IPS-NIHi11 (cell line): ENCODE data around the gene MAPK12.
A peak's percentile ranks its signal among the peaks of the same experiment; 100 is the strongest.

Source experiments
- DNase-seq: peaks from one replicate; pipeline ENCODE4 v3.0.0; 2012; ENCODE audit warnings: mixed read lengths, low spot score

The MAPK12 gene

DNA sequence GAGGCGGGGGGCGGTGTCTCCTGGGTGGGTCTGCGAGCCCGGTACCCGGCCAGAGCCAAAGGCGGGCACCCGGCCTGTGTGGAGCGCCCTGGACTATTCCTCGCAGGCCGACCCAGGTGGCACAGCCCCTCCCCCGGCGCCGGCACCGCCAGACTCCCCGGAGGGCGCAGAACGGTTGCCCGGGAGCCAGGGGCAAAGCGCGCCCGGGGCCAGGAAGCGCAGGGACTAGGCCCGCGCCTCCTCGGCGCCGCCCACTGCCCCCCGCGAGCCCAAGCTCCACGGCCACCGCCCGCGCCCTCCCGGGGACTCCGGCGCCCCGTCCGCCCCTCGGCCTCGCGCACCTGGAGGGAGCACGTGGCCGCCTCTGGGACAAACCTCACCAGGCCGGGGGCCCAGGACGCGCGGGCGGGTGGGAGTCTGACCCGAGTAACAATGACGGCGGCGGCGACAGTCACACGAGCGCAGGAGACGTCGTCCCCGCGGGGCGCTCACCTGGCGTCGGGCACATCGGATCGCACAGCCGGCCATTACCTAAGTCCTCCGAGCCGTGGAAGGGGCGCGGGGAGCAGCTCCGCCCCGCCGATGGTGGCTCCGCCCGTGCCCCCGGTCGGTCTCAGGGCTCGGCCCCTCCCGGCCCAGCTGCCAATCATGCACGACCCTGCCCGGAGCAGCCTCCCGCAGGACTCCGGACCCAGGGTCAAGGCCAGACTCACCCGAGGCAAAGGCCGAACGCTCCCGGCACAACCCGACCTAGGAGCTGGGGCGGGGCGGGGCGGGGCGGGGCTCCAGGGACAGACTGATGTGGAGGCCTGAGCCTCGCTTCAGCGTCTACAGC lies 38.5 kb upstream of the MAPK12 start:
- DNase-seq, result peak; percentile 83

DNA sequence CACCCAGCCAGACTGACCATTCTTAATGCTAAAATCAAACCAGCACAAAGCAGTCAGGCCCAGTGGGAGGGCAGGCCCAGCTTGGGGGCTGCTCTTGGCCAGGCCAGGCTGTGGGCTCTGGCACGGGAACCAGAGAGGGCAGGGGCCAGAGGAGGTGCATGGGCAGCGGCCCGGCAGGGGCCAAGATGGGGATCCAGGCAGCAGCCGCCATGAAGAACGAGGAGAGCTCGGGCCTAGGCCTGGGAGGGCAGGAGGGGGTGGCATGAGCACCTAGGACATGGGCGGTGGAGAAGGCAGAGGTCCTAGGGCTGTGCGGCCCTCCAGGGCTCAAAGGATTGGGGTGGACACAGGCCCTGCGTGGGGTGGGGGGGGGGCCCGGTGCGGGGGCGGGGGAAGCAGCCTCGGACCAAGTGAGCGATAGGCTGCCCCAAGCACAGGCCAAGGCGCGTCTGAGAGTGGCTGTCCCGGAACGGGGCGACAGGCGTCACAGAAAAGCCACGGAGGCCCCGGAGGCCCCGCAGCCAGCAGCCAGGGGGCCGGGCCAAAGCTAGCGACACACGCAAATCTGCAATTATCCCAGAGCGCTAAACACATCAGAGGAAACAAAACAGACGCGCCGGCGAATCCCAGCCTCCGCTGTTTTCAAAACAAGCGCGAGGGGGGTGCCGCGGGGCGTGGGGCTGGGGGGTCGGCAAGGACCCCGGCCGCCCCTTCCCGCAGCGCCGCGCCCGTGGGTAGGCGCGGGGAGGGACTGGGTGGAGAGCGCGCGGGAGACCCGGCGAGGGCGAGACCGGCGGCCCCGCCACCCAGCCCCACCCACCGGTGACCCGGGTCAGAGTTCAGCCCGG lies 37.7 kb upstream of the MAPK12 start:
- DNase-seq, result no peak

- DNase-seq, result no peak
Measured at GRCh38 chr22:50298266-50298637, 36.8 kb upstream of the MAPK12 start.

DNA sequence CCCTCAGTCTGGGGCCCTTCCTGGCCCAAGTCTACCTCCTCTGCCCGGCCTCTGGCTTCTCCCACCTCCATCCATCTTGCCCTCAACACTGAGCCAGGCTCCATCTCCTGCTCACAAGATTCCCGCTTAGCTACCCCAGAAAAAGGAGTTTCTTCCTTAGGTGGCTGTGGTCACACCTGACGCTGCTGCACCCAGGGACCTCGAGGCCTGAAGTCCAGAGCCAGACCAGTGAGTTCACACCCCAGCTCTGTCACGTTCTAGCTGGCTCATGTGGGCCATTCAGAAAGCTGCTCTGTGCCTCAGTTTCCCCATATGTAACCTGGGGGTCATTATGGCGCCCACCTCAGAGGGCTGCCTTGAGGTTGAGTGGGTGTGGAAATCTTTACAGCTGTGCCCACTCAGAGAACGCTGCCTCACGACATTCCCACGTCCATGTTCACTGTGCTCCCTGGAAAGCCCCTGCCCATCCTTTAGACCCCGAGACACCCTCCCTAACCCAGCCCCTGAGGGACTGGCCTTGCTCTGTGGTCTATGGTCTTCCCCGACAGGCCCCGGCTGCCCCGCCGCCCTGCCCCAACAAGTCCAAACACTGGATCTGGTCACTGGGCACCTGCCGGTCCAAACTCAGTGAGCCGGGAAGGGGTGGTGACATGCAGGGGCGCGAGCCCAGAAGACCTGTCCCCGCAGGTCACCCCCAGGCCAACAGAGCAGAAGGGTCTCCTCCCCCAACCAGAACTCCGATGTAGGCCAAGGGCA lies 36.2 kb upstream of the MAPK12 start:
- no peak for DNase-seq

GRCh38 chr22:50296658-50297490 lies 35.4 kb upstream of the MAPK12 start:
- DNase-seq, result no peak

GRCh38 chr22:50294319-50294656 lies 32.8 kb upstream of the MAPK12 start:
- DNase-seq, result no peak

DNA sequence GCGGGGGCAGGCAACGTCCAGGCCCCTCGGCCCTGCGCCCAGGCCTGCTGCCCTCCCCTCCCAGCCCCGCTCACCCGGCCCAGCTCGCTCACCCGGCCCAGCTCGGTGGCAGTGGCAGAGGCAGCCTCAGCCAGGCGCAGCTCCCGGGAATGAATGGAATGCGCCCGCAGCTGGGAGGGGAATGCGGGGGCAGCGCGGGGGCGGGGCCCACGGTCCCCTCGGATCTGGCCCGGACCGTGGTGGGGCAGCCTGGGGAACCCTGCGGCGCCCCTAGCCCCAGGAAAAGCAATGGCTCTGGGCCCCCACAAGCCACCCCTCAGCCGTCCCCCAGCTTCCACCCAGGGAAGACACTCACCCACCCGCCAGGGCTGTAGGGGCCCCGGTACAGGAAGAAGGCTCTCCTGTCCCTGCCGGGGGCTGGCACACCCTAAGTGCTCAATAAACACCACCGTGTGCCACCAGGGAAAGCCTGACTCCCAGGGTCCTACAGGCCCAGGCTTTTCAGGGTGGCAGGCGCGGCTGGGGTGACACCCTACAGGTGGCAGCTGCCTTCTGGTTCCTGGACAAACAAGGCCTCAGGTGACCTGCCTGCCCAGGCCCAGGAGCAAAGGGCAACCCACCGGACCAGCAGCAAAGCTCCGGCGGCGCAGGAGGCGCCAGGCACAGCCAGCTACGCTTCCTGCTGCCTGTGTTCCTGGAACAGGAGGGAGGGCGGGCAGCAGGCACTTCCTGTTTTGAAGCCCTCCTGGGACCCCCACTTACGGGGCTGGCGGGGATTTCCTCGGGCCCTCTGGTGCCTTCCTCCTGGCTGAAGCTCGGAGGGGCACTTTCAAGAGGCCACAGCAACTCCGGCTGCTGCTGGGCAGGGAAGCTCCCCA lies 32.2 kb upstream of the MAPK12 start:
- DNase-seq, result peak; percentile 95

GRCh38 chr22:50292643-50293440 lies 31.4 kb upstream of the MAPK12 start:
- DNase-seq, result no peak

- no peak for DNase-seq
Measured at GRCh38 chr22:50289942-50290630, 28.6 kb upstream of the MAPK12 start.

DNA sequence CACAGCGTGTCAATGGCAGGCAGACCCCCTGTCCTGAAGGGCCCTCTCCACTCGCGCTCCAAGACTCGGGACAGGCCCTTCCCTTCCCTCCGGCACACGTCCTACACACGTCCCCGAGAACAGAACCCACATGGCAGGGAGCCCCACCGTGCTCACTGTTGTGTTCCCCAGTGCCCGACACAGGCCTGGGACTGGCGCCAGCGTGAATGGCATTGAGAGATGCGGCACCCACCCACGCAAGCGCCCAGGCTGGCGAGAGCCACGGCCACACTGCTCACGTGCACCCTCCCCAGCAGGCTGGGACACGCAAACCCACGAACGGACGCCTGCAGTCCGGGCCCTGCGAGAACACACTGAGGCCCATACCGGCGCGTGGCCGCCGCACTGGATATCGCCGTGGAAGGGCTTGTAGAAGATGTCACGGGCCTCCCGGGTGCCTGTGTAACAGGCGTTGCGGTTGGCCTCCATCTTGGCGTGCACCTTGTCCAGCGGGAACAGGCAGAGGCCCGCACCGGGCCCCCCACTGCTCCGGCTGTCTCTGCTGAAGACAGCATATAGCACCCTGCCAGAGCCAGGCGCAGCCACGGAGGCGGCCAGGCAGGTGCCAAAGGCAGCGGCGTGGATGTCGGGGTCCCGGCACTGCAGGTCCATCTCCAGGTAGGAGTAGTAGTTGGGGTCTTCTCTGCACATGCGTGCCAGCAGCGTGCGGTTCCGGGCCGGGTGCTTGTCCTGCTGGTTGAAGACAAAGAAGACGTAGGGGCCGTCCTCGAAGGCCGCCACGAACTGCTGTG lies 27.9 kb upstream of the MAPK12 start:
- no peak for DNase-seq

- DNase-seq, result no peak
Measured at GRCh38 chr22:50287731-50288130, 26.2 kb upstream of the MAPK12 start.

DNA sequence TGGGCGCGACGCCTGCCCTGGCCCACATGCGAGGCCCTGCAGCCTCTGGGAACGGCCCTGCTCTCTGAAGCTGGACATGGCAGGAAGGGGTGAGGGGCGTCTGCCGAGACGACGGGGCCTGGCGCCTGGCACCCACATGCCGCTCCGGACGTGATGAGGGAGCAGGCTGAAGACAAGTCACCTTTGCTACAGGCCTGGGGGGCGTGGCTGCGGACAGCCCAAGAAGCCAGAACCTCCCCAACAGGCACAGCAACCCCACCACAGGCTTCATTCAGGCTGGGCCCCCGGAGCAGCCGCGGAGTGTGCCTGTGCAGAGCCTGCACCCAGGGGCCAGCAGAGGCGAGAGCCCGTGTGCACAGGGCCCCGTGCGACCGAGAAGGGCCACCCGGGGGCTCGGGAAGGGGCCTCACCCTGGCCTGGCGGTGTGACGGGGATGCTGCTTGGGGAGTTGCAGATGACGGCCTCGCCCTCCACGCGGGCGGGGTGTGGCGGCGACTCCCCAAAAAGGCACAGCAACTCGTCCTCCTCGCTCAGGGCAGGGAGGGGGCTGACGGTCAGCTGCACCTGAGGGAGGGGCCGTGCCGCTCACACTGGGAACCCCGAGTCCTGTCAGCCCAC lies 25.3 kb upstream of the MAPK12 start:
- no peak for DNase-seq

DNA sequence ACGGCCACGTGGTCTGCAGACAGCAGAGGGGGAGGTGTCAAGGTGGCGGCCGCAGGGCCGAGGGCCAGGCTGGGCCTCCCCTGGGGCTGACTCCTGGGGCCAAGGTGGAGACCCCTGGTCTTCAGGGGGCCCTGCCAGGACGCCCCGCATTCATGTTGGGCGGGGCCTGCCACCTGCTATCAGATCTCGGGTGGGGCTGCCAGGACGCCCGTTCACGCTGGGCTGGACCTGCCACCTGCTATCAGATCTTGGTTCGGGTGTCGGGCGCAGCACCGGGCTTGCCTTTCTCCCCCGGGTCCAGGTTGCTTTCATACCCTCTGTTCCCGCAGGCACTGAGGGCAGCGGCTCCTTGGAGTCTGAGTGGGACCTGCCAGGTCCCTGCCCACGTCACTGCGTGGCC lies 24.8 kb upstream of the MAPK12 start:
- no peak for DNase-seq

GRCh38 chr22:50285568-50286229 lies 24.2 kb upstream of the MAPK12 start:
- DNase-seq, result no peak

DNA sequence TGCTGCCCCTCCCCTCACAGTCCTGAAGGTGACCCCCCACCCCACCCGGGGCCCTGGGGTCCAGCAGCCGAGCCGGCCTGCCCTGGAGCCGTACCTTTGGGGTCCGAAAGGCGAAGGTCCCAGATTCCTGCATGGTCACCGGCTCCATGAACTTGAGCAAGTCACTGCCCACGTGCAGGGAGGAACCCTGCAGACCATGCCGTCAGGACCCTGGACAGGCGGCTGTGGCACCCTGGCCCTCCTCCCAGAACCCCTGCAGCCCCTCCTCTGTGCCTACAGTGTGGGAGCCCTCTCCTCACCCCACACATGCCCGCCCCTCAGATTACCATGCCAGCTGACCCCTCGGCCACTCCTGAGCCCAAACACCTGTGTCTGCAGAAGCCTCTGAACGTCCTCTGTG lies 23.0 kb upstream of the MAPK12 start:
- no peak for DNase-seq

DNA sequence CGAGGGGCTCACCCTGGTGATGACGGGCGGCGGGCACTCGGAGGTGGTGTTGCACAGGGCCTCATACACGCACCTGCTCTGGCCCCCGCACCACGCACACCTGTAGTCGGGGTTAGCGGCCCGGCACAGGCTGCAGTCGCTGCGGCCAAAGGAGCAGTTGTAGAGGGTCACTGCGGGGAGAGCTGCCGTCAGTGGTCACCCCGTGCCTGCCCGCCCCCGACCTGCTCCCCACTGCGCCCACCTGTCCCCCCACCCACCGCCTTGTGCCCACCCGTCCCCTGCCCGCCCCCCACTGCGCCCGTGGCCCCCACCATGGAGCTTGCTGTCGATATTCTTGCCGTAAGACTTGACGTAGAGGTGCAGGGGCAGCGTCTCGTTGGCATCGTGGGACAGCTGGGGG lies 22.3 kb upstream of the MAPK12 start:
- DNase-seq, result no peak

DNA sequence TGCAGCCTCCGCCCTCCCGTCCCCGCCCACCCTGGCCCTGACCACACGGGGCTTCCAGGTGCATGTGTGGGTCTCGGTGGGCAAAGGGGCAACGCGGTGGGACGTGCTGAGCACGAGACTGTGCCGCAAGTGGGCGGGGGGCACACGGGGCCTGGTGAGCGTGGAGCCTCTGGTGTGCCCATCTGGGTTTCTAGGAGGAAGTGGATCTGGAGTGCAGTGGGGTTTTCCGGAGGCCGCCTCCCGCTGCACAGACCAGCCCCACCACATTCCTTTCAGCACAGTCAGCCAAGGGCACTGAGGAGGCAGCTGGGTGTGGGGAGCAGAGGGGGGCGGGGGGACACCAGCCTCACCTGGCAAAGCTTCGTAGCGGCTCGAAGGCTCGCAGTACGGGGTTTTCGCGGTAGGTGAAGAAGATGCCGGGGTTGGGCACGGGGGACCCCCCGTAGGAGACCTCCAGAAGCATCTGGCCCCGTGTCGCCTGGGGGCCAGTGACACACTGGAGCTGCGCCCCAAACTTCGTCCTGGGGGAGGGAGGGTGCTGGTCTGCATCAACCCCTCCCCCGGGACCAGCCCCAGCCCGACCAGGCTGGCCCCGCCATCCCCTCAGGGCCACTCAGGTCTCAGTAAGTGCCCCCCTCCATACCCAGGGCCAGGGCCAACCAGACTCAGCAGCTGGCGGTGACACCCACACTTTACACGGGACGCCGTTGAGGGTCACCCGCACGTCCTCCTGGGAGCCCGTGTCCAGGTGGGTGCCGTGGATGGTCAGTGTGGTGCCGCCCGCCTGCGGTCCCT lies 21.1 kb upstream of the MAPK12 start:
- peak; percentile 63 for DNase-seq
